Measurements from ENCODE around the gene TPRG1L.

- TF ChIP-seq CTCF (IDR thresholded peaks at IDR 0.05) (no peak), POLR2A (IDR thresholded peaks at IDR 0.05) (no peak)
Measured at GRCh38 chr1:3662080-3662671, 37.4 kb downstream of the TPRG1L start.

All from body of pancreas (tissue), 4 donors.